ENCODE results near the gene SCAF8.
"Not testable (repeated sequence)": the region's sequence is repeated elsewhere in the genome, so short reads cannot be mapped to it uniquely, and the experiment has no call there.

The SCAF8 gene

GRCh38 chr6:154785075-154785474, 51.9 kb downstream of the SCAF8 start:
- no peak for DNase-seq

GRCh38 chr6:154786144-154786868, 53.1 kb downstream of the SCAF8 start:
- DNase-seq: no peak

DNA sequence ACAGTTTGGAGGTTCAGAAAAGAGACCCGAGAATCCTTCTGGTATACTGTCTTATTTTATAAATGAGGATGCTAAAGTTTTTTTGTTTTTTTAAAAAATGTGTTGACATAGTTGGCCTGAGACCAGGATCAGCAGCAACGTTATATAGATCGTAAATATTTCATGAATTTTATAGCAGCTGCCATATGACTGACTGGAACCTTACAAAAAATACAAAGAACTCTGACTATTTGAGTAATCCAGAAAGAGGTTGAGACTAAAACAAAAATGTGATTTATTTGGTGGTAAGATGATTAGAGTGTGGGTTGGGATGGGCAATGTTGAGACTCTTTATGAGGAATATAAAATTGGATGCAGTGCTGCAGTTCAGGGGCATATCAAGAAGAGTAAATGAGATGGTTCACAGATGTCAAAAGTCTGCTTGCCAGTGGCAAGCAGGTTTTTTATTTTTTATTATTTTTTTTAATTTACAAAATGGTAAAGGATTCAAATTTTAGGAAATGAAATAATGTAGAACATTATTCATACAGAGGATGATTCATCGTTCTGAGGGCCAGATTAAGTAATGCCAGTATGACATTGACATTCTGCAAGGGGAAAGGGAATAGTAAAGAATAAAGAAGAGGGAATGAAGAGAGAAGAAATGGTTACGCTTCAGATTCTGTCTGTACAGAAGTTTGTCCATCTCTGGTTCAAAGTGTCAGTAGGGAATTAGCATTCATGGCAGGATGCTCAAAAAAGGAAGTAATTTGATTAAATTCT, 58.5 kb downstream of the SCAF8 start:
- peak in 2 of 4 experiments; percentile 13 to 35 for DNase-seq

GRCh38 chr6:154792325-154792724, 59.1 kb downstream of the SCAF8 start:
- DNase-seq: no peak

- DNase-seq: no peak
Measured at GRCh38 chr6:154792761-154793160, 59.5 kb downstream of the SCAF8 start.

DNA sequence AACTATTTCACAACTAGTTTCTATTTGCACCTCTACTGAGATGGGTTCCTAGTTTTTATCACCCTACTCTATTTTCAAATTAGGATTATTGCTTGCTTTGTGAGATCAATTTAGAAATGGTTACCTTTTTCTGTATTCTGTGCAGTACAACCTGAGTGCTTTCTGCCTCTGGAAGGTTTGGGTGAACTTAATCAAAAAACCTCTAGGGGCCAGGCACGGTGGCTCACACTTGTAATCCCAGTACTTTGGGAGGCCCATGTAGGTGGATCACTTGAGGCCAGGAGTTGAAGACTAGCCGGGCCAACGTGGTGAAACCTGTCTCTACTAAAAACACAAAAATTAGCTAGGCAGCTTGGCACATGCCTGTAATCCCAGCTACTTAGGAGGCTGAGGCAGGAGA, 63.3 kb downstream of the SCAF8 start:
- no peak for DNase-seq

DNA sequence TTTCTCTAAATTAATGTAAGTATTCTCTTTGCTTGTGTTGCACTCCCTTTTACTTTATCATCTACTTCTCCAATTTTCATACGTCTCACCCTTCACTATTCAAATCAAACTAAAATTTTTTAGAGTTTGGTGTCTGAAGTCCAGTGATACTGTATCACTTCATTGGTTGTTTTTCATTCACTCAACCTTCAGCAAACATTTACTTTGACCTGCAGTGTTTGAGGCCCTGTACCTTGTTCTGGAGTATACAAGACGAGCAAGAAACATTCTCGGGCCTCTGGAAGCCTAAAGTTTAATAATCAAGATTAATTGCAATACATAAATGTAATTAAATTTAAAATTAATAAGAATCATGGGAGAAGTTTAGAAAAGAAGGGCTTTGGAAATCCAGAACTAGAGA, 64.6 kb downstream of the SCAF8 start:
- DNase-seq: no peak

GRCh38 chr6:154800338-154800737, 67.1 kb downstream of the SCAF8 start:
- DNase-seq: no peak

- peak in 3 of 4 experiments; percentile 47 to 63 (median 56) for DNase-seq
Measured at GRCh38 chr6:154805288-154805911, 72.2 kb downstream of the SCAF8 start.

GRCh38 chr6:154806804-154807203, 73.6 kb downstream of the SCAF8 start:
- DNase-seq: no peak

GRCh38 chr6:154811663-154812062, 78.4 kb downstream of the SCAF8 start:
- DNase-seq: not testable (repeated sequence)

DNA sequence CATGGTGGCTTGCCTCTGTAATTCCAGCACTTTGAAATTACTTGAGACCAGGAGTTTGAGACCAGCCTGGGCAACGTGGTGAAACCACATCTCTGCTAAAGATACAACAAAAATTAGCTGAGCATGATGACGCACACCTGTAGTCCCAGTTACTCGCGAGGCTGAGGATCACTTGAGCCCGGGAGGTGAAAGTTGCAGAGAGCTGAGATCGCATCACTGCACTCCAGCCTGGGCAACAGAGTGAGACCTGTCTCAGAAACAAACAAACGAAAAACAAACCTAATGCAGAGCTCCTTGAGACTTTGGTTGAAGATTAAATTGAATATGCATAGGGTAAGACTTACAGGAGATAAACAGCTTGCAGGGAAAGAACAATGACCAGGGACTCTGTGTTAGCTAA, 80.8 kb downstream of the SCAF8 start:
- no peak for DNase-seq

DNA sequence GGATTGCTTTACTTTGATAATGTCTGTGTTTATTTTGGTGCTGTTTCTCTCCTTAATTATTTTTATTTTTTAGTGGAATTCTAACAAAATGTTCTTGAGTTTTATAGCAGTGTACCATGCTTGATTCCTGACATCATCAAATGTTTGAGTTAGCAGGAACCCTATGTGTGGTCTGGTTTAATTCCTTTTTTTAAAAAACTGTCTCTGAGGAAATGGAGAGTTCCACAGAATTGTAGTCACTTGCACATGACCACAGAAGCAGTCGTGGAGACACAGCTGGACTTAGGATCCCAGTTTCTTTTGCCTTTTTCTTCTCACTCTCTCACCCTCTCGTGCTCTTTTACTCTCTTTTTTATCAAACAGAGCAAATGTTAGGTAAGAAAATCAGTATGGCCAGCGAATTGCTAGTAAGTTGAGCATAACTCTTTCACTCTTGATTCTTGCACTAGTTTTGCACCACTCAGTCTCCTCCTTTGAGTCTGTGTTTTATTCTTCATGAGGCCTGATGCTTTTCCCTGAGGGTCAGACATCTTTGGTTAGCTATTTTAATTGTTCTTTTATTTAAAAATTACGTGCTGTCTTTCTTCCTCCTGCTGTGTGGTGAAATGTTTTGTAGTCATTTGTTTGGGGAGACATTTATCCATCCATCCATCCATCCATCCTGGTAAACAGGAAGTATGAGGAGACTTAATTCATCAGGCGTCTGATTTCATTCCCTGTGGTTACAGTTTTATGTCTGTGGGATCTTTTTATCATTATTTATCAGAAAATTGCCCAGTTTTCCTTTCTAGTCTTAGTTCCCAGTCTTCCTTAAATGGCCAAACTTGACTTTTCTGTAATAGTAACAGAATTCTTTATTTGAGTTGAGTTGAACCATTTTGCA, 83.0 kb downstream of the SCAF8 start:
- DNase-seq: peak; percentile 26 to 64 (median 45)

DNA sequence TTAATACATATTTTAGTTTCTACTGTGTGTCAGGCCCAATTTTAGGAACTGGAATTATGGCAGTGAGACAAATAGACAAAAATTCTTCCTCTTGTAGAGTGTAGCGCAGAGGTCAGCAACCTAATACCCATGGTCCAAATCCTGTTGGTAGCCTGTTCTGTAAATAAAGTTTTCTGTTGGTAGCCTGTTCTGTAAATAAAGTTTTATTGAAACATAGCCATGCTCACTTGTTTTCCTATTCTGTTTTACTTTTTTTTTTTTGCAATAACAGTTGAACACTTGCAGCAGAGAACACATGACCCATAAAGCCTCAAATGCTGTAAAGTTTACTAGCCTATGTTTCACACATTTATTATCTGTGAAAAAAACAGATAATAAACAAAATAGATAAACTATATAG, 87.9 kb downstream of the SCAF8 start:
- no peak for DNase-seq

DNA sequence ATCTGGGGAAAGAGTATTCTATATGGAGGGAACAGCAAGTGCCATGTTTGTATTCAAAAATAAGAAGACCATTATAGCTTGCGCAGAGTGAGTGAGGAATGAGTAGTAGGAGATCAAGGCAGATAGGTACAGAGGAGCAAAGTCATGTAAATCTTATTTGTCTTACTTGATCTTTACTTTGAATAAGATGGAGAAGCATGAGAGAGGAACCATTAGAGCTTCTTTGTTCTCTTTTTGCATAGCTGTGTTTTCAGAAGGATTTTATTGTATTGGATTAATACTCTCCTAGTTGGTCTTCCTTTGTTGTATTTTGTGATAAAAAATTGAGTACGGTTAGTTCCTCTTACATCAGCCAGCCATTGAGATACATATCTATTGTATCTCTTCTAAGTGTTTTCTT, 88.4 kb downstream of the SCAF8 start:
- no peak for DNase-seq

- no peak for DNase-seq
Measured at GRCh38 chr6:154822947-154823558, 89.8 kb downstream of the SCAF8 start.

DNA sequence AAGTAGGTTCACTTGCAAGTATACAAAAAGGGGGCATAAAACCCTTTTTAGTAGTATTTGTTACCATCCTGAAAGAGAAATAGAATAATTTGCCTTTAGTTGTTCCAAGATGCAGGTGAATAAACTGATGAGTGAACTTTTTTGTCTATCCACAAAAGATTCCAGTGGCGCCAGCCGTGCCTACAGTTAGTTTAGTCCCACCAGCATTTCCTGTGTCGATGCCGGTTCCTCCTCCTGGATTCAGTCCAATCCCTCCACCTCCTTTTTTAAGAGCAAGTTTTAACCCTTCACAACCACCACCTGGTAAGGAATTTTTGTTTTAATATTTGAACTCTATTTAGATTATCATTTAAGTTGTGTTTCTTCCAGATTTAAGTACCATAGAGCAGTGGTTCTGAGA, 90.9 kb downstream of the SCAF8 start:
- DNase-seq: no peak

- no peak for DNase-seq
Measured at GRCh38 chr6:154829970-154830369, 96.8 kb downstream of the SCAF8 start.

GRCh38 chr6:154830771-154831170, 97.6 kb downstream of the SCAF8 start:
- no peak for DNase-seq

DNA sequence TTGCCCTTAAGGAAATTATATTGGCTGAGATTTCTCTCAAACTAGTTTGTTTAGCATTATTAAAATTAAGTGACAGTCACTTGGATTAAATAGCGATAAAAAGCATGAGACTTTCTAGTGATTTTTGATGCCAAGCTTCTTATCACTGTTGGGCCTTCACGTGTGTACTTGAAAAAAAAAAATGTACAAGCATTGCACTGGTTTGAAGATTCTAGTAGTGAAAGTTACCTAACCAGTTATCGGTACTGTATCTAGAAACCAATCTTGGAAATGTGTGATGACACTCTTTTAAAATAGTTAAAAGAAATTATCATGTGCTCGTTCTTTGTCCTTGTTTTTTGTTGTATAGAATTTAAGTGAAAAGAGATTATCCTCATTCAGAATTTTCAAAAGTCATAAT, 102.1 kb downstream of the SCAF8 start:
- DNase-seq: no peak

- no peak for DNase-seq
Measured at GRCh38 chr6:154839546-154839945, 106.3 kb downstream of the SCAF8 start.

- no peak for DNase-seq
Measured at GRCh38 chr6:154840363-154840762, 107.1 kb downstream of the SCAF8 start.

Data from suppressor macrophage (primary cell).